Measurements from ENCODE around the gene GOLT1A.
"Not testable (repeated sequence)": the region's sequence is repeated elsewhere in the genome, so short reads cannot be mapped to it uniquely, and the experiment has no call there.

The GOLT1A gene

DNA sequence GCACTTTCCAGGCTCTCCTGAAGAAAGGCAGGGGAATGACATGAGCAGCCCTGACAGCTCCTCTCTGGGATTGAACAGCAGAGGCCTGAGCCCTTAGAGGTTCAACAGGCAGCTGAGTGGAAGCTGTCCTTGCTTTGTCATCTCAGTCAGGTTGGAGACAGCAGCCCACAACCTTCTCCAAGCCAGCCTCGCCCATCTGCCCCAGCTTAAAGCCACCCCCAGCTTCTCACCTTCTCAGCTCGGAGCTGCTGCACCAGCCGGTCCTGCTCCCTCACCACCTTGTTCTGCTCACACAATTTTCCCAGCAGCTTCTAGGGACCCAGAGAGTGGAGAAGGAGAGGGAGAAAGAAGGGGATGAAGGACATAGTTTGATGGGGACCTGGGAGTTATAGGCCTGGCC lies 35.2 kb upstream of the GOLT1A start:
- no peak for DNase-seq

DNA sequence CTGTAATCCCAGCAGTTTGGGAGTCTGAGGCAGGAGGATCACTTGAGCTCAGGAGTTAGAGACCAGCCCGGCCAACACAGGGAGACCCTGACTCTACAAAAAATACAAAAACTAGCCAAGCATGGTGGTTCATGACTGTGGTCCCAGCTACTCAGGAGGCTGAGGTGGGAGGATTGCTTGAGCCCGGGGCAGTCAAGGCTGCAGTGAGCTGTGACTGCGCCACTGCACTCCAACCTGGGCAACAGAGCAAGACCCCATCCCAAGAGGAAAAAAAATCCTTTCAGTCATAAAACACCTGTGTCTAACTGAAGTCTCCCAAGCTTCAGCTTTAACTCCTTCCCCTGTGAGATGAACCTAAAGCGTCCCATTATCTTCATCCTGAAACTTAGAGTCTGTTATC lies 33.1 kb upstream of the GOLT1A start:
- DNase-seq, result no peak

DNA sequence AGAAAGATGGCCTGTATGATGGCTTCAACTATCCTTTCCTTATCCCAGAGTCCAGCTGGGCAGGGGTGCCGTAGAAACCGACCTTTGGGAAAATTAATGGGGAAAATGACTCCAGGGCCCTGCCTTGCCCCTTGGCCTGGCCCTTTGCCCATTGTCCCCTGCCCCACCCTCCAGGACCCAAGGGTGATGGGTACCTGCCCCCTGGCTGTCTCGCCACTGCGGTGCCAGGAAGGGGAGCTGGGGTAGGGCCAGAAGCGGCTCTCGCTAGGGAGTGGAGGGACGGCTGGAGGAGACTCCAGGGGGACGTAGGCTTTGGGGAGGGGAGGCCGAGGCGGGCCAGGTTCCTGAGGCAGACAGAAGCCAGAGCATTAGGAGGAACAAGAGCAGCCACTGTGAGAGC lies 29.1 kb upstream of the GOLT1A start:
- no peak for DNase-seq

DNA sequence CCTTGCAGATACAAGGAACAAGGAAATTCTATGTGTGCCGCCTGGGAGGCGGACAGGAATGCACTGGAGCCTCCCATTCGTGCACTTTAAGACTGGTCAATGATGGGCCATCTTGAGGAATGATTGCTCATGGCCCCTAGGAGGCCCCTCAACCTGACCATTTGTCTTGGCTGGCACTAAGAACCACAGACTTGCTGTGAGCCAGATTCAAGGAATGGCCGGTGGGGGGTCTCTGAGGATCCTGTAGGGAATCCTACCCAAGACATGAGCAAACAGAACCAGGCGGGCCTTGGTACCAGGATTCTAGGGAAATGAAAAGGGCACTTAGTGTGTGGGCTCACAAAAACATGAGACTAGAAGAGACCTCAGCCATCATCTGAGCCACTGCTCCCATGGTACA lies 28.1 kb upstream of the GOLT1A start:
- no peak for DNase-seq

DNA sequence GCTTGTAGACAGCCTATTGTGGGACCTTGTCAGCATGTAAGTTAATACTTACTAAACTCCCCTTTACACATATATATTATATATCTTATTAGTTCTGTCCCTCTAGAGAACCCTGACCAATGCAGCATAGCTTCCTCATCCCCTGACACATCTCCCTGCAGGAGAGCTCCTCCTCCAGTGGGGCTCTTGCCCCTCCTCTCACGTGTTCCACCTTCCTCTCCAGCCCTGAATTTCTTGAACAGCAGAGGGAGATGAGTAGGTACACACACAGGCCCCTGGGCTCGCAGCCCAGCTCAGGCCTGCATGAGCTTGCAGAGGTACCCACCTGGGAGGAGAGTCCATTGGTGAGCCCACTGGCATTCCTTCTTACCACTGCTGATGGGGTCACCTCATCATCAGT lies 27.3 kb upstream of the GOLT1A start:
- DNase-seq, result no peak

DNA sequence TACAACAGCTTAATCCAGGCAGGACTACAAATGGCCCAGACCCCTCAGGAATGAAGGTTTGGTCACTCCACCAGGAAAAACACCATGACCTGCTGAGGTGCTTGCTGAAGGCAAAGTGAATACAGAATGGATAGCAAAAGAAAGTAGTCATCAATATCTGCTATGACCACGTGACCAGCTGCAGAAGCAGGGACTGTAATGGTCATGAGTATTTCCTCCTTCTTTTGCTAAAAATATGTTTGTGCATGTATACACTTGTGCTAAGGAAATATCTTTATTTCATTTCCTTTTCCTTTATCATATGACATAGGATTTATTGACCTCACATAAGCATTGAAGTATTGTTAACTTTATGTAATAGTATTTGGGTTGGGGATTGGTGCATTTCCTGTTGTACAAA lies 26.4 kb upstream of the GOLT1A start:
- no peak for DNase-seq

DNA sequence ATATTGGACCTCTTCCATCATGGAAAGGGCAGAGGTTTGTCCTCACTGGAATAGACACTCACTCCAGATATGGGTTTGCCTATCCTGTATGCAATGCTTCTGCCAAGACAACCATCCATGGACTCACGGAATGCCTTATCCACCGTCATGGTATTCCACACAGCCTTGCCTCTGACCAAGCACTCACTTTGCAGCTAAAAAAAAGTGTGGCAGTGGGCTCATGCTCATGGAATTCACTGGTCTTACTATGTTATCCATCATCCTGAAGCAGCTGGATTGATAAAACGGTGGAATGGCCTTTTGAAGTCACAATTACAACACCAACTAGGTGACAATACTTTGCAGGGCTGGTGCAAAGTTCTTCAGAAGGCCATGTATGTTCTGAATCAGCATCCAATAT lies 25.6 kb upstream of the GOLT1A start:
- not testable (repeated sequence) for DNase-seq

DNA sequence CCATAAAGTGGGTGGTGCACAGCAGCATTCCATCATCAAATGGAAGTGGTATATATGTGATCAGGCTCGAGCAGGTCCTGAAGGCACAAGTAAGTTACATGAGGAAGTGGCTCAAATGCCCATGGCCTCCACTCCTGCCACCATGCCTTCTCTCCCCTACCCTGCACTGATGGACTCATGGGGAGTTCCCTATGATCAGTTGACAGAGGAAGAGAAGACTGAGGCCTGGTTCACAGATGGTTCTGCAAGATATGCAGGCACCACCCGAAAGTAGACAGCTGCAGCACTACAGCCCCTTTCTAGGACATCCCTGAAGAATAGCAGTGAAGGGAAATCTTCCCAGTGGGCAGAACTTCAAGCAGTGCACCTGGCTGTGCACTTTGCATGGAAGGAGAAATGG lies 24.7 kb upstream of the GOLT1A start:
- not testable (repeated sequence) for DNase-seq

DNA sequence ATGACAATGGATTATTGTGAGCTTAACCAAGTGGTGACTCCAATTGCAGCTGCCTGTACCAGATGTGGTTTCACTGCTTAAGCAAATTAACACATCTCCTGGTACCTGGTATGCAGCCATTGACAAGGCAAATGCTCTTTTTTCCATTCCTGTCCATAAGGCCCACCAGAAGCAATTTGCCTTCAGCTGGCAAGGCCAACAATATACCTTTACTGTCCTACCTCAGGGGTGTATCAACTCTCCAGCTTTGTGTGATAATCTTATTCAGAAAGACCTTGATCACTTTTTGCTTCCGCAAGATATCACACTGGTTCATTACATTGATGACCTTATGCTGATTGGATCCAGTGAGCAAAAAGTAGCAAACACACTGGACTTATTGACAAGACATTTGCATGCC lies 23.7 kb upstream of the GOLT1A start:
- not testable (repeated sequence) for DNase-seq

DNA sequence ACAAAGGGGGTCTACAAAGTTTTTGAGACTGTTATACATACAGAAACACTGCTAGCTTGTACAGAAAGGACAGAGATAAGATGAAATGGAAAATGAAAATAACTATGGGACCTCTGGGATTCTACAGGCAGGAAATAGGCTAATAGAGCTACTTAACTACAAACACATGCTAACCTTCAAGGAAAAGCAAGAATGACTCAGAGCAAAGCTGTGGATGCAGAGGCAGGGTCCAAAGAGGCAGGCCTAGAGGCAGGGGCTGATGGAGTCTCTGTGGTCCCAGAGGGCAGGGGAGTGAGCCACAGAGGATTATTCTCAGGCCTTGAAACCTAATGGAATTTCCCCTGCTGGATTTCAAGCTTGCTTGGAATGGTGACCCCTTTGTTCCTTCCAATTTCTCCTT lies 18.7 kb upstream of the GOLT1A start:
- no peak for DNase-seq

DNA sequence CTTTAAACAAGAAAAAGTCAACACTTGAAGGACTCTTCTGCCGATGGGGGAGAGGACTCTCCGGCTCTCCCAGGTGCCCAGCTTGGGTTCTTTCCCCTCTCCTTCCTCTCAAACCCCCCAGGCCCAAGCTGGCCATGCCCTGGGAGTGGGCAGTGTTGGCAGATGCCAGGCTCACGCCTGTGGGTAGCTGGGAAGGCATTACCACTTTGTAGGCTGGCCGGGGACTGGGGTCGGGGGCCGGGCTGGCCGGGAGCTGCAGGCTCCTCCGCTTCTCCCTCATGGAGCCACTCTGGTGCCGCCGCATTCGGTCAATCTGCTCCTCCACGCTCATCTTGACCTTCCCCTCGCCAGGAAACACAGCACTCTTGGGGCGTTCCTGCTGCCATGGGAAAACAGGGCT lies 16.4 kb upstream of the GOLT1A start:
- DNase-seq, result no peak

DNA sequence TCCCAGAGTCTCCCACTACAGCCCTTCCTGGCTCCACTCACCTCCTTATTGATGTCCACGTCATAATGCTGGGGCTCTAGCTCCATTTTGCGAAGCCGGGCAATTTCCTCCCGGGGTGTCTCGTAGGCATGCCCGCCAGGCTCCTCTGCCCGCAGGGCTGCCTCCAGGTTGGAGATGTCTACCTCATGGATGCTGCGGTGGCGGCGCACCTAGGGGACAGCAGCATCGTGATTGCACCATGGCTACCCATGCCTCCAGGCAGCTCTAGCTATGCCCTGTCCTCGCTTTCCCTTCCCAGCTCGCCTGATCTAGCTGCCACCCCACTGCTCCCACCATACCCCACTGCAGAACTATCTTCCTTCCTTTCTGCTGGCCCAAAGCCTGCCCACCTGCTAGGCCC lies 15.1 kb upstream of the GOLT1A start:
- no peak for DNase-seq

DNA sequence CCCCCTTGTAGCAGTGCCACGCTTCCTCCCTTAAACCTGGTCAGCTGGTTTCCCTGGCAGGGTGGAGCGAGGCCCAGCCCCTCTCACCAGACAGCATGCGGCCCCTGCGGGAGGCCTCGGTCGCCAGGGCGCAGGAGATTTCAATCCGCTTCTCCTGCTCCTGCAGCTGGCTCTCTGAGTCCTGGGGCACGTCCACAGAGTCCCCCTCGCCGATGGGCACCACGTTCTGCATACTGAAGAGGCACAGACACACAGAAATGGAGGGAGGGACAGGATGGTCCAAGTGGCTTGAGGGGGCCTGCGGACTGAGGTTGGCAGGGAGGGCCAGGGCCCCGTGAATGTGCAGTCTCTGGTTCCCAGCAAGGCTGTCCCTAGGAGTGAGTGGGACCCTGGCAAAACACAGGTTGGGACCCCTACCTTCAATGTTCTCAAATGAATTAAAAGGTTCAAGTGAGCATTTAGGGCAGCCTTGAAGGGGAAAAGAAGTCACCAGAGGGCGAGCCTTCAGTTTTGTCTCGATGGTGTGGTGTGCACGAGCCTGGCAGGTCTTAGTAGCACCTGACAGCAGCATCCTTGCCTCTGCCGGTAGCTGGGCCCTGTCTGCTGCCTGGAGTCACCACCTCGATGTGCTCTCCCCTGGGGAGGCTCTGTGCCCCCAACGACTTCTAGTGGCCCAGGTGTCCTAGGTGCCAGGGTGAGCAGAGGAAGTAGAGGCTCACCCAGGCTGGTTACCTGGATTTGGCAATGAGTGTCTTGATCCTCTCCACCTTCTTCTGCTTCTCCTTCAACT lies 14.4 kb upstream of the GOLT1A start:
- DNase-seq, result no peak

DNA sequence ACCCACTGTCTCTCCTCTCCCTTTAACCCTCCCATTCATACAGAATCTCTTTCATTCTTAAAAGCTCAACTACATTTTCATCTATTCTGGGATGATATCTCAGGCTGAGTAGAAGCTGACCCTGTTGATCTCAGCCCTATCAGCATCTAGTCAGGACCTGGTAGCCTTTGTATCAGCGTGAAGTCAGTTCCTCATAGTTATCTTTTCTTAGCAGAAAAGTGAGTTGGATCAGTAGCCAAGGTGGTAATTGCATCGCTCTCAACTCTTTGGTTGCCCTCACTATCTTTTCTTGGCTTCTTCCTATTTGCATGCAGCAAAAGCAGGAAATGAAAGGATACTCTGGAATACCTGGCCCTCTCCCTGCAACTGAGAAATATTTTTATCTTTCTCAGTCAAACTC lies 13.6 kb upstream of the GOLT1A start:
- DNase-seq, result no peak

DNA sequence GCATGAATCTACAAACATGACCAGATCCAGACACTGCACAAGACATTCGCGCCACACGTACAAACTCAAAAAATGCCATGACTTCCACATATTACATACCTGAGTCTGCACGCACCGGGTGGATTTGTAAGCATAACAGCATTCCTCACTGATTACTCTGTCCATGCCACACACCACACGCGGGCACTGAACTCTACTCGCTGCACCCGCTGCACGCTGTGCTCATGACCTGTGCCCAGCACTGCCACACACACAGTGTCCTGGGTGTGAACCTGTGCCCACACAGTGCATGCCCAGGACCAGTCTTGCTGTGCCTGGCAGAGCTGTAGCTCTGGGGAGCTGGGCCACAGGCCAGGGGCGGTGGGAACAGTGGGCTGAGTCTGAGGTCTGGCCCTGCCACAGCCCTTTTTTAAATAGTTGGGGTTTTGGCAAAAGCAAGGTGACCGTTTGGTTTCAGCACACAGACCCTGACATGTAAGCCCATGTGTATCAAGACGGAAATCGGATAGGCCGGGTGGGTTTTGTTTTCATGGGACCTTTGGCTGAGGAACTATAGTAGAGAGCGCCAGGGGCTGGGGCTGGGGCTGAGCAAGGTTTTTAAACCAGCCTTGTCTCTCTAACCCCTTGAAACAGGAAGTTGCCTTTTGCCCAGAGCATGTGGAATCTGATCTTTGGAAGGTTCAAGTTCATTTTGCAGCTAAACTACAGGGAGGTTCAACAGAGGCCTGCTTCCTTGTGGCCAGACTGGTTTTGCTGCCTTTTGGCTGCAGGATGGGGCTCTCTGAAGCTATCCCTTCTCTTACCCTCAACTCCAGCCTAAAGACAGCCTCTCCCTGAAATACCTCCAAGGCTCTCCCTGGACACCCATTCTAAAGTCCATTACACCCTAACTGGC lies 12.3 kb upstream of the GOLT1A start:
- no peak for DNase-seq

DNA sequence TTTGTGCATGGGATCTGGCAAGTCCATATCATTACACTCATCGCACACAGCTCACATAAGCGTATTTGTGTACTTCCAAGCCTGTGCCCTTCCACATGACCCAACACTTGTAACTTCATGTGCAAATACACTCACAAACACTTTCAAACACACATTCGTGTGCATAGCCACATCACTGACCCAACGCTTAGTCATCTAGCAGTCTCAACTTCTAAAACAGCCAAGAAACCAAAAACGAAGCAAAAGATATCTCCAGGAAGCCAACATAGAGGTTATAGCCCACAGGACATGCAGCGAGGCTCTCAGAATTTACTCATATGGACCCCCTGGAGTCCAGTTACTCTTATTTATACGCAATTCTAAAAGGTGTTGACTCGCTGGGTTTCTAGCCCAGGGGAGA lies 10.9 kb upstream of the GOLT1A start:
- DNase-seq, result no peak

DNA sequence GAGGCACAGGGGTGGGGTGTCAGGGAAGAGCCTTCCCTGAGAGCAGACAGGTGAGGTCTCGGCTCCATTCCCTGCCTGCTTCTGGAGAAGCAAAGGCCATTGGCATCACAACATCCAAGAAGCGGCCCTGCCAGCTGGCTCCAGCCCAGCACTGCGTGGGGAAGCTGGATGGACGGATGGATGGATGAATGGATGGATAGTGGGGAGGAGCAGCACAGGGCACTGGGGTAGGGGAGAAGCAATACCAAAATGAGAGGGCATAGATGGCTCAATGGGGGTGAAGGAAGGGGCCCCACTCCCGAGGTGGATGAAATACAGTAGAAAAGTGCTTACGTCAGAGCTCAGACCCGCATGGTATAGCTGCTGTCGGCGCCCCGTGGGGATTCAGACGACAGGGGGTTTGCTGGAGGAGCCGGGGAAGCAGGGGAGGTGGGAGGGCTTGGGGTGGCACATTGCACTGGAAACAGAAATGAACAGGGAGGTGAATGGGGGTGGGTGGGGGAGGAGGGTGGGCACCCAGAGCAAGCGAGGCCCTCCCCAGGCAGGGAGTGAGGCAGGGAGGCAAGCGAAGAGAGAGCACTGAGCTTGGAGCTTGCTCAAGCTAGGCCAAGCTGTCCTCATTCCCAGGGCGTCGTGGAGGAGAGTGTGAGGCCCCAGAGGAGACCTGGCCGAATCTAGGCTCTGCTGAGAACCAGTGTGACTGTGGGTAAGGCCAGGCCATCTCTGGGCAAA lies 9.5 kb upstream of the GOLT1A start:
- no peak for DNase-seq

DNA sequence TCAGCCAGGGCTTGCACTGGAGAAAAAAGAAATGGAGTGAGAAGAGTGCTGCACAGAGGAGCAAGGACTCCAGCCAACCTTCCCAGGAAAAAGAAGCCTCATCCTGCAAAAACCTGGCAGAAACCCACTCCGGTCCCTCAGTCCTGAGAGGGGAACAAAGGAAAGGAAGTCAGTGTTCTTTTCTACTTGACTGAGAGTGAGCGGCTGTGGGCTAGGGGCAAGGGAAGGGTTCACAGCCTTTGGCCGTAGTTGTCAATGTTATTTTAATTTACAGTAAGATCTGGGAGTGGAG lies 8.9 kb upstream of the GOLT1A start:
- no peak for DNase-seq

DNA sequence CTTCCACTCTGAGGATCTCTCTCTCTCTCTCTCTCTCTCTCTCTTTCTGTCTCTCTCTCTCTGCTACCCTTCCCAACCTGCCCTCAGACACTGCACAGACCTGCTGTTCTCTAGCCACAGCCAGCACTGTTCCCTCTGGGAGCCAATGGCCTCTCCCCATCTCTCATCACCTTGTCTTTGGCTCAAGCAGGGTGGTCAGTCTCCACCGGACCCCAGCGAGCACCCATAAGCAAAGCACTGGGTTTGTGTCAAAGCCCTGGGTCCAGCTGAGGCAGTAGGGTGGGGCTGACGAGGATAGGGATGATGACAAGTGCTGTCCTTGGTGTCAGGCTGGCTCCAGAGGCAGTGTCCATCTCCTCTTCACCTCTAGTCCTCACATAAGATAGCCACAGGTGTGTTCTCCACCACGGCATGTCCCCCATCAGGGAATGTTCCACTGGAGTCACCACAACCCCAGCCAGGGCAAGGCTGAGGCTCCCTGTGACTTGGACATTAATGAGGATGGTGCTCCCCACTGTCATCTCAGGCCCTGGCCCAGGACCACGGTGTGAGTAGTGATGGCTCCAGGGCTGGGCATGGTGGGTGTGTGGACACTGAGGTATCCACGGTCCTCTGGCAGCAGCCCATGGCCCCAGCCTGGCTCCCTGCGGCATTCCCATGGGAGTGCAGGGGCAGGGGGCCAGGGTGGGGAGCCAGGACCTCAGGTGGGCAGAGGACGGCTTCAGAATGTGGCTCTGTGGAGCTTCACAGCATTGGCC lies 8.4 kb upstream of the GOLT1A start:
- DNase-seq, result no peak

DNA sequence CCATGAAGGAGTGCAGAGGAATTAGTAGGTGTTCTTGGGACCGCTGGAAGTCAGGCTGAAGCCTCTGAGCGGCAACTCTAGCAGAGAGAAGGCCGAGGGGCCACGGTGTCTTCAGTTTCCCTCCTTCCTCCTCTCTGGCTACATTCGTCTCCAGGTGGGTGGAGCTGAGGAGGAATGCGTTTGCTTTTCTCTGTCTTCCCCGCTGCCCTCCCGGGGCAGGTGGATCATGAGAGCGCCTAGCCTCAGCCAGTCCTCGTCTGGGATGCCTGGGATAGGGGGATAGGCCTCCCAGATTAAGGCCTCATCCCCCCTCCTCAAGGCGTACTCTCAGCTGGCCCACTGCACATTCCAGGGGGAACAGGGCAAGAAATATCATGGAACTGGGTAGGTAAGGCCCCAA lies 7.5 kb upstream of the GOLT1A start:
- DNase-seq, result no peak

DNA sequence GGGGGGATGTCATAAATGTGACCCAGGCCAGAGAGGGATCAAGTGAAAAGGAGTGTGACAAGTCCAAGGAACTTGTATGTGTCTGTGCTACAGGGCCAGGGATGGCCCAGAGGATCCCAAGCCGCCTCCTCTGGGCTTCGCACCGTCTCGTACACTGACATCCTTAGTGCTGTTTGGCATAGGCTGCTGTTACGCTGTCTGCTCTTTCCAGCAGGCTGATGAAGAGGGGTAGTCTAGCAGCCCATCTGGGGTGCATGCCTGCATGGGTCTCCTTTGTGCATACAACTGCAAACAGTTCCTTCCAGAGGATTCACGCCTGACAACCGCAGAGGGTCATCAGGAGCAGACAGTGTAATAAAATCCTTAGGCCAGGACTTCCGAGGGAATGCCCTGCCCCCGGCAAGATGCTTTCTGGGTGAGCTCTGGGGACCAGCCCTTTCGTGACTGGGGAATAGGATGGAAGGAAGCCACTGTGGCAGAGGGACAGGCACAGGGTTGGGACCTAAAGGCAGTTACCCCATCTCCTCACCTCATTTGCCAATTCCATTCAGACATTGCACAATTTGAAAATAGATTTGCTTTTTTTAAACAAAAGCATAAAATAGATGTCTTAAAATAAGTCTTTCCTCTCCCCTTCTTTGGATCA lies 6.3 kb upstream of the GOLT1A start:
- no peak for DNase-seq

DNA sequence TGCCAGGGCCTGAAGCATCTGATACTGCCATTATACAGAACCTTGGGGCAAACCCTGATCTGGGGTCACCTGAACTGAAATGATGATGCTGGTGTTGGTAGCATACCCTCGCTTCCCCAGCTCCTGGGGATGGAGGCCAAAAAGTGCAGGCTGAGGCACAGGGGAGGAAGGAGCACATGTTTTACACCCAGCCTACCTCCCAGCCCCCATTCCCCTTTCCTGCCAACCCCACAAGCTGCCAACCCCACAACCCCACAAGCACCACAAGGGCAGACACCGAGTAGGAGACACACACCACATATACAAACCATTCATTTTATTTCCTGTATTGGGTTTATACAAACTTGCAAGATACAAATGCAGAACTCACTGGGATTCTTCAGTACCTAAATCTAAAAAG lies 4.8 kb upstream of the GOLT1A start:
- no peak for DNase-seq

DNA sequence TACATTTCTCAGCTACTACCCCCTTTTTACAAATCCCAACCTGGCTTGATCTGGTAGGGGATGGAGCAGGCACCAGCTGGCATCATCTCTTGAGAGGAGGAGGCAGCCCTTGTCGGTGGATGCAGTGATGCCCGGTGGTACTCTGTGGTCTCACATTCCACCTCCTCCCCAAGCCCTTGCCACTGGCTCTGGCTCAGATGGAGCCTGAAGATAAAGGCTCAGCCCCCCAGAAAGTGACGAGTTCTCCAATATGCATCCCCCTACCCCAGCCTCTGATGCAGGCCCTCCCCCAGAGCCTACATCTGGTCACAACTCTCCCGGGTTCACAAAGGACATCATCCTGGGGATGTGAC lies 3.8 kb upstream of the GOLT1A start:
- no peak for DNase-seq

Data from T1000 (cell line).